ENCODE results near the gene C6orf89. TPM values are rescaled to one million over a fixed set of nuclear protein-coding genes. Genes with fewer than 3 reads are reported as not detected.
A peak's percentile ranks its signal among the peaks of the same experiment; 100 is the strongest.

C6orf89 gene
- total and polyA plus RNA-seq, 2 of the 13 experiments (the other 11 are each of a cell fraction or from before 2014, with no cell fraction given) = 22.1 to 32.2 TPM

GRCh38 chr6:36874443-36875249, 11.1 kb upstream of the C6orf89 start, which contains the start of gene PPIL1 (continued):
- TF ChIP-seq CENPBD1 (CRISPR knock-in tag; IDR thresholded peaks at IDR 0.05; ENCODE audit: borderline replicate concordance, low read depth) (no peak), WIZ (CRISPR knock-in tag; IDR thresholded peaks at IDR 0.05) (peak; percentile 14; the same call in 1 of the 2 replicates), CEBPG (CRISPR knock-in tag; IDR thresholded peaks at IDR 0.05) (peak; percentile 5), KMT2B (CRISPR knock-in tag; IDR thresholded peaks at IDR 0.05) (peak; percentile 99), ZNF644 (CRISPR knock-in tag; IDR thresholded peaks at IDR 0.05; ENCODE audit: low read depth) (no peak), ISL2 (CRISPR knock-in tag; IDR thresholded peaks at IDR 0.05) (peak; percentile 81; the same call in 1 of the 2 replicates), ZNF143 (CRISPR knock-in tag; IDR thresholded peaks at IDR 0.05) (peak; percentile 64; the same call in 1 of the 2 replicates), ZBTB7A (CRISPR knock-in tag; IDR thresholded peaks at IDR 0.05) (peak; percentile 96), ZNF770 (CRISPR knock-in tag; IDR thresholded peaks at IDR 0.05) (peak; percentile 95), ZBTB42 (CRISPR knock-in tag; IDR thresholded peaks at IDR 0.05) (0 out of 2 replicates have a peak, but pooled peaks have one; percentile 68), MAFG (CRISPR knock-in tag; IDR thresholded peaks at IDR 0.05) (no peak), CHD4 (IDR thresholded peaks at IDR 0.05; ENCODE audit: borderline replicate concordance, low read length) (peak; percentile 61; the same call in 1 of the 2 replicates), FOXC1 (CRISPR knock-in tag; IDR thresholded peaks at IDR 0.05; ENCODE audit: borderline replicate concordance) (peak; percentile 63; the same call in 1 of the 2 replicates), MYPOP (CRISPR knock-in tag; IDR thresholded peaks at IDR 0.05) (peak; percentile 77), KAT7 (CRISPR knock-in tag; IDR thresholded peaks at IDR 0.05; ENCODE audit: borderline replicate concordance) (peak; percentile 85; the same call in 1 of the 2 replicates), PHB2 (IDR thresholded peaks at IDR 0.05; ENCODE audit: partially characterized antibody) (no peak), POLR2A (IDR thresholded peaks at IDR 0.05; ENCODE audit: insufficient read depth in 1 of 2, low read depth in 2 of 2, low read length in 2 of 2) (peak; percentile 67 to 78; a peak in 3 of 4 replicates), JUNB (CRISPR knock-in tag; IDR thresholded peaks at IDR 0.05; ENCODE audit: borderline replicate concordance) (0 out of 2 replicates have a peak, but pooled peaks have one; percentile 42), ZNF616 (CRISPR knock-in tag; IDR thresholded peaks at IDR 0.05; ENCODE audit: low read depth) (no peak), ZNF563 (CRISPR knock-in tag; IDR thresholded peaks at IDR 0.05) (peak; percentile 89), SKIL (CRISPR knock-in tag; IDR thresholded peaks at IDR 0.05; ENCODE audit: borderline replicate concordance) (no peak), RFX5 (IDR thresholded peaks at IDR 0.05; ENCODE audit: low read depth, low read length) (peak; percentile 5; the same call in 1 of the 2 replicates), ARNT2 (CRISPR knock-in tag; IDR thresholded peaks at IDR 0.05; ENCODE audit: low read depth) (peak; percentile 92), NCOA2 (CRISPR knock-in tag; IDR thresholded peaks at IDR 0.05) (peak; percentile 13; the same call in 1 of the 2 replicates), ZFYVE20 (CRISPR knock-in tag; IDR thresholded peaks at IDR 0.05; ENCODE audit: borderline replicate concordance, low read depth) (peak; percentile 87; the same call in 1 of the 2 replicates)

Data from HepG2 (cell line).